ENCODE data around the gene FHIT. TPM values are rescaled to one million over a fixed set of nuclear protein-coding genes. Genes with fewer than 3 reads are reported as not detected.

FHIT gene
- total and polyA plus RNA-seq, 7 donors = 2.4 to 10.2 (median 6.1) TPM

- Histone ChIP-seq H3K27ac (no peak overlapping the region), H3K27me3 (no peaks in the 10 kb centered on the region), H3K4me3 (no peak overlapping the region), H3K4me1 (no peaks in the 10 kb centered on the region), H3K36me3 (no peaks in the 10 kb centered on the region), H3K9me3 (no peaks in the 10 kb centered on the region)
- intact Hi-C loops (cut with DNase I) = no loop called here
- DNase-seq = no peak
- 73 to 88% methylated on average over 2 of the region's 2 CpGs for WGBS, 2 donors
- TF ChIP-seq, protein P1, sequence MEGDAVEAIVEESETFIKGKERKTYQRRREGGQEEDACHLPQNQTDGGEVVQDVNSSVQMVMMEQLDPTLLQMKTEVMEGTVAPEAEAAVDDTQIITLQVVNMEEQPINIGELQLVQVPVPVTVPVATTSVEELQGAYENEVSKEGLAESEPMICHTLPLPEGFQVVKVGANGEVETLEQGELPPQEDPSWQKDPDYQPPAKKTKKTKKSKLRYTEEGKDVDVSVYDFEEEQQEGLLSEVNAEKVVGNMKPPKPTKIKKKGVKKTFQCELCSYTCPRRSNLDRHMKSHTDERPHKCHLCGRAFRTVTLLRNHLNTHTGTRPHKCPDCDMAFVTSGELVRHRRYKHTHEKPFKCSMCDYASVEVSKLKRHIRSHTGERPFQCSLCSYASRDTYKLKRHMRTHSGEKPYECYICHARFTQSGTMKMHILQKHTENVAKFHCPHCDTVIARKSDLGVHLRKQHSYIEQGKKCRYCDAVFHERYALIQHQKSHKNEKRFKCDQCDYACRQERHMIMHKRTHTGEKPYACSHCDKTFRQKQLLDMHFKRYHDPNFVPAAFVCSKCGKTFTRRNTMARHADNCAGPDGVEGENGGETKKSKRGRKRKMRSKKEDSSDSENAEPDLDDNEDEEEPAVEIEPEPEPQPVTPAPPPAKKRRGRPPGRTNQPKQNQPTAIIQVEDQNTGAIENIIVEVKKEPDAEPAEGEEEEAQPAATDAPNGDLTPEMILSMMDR (IDR thresholded peaks at IDR 0.05) = no peak
- TF ChIP-seq POLR2AphosphoS5 (IDR thresholded peaks at IDR 0.05) (no peak), POLR2A (IDR thresholded peaks at IDR 0.05) (no peak), EP300 (IDR thresholded peaks at IDR 0.05) (no peak)
Observed at GRCh38 chr3:59876533-59877062, 1374.7 kb downstream of the FHIT start.

GRCh38 chr3:59873576-59874230 is 1377.5 kb downstream of the FHIT start:
- no peaks in the 10 kb centered on the region for H3K4me1 ChIP-seq
- 67 to 74% methylated on average over 8 of the region's 8 CpGs for WGBS, 2 donors
- H3K4me3 ChIP-seq = no peak overlapping the region
- intact Hi-C loops (cut with DNase I) = no loop called here
- no peaks in the 10 kb centered on the region for H3K36me3 ChIP-seq
- H3K27me3 ChIP-seq = no peaks in the 10 kb centered on the region
- no peak for TF ChIP-seq POLR2AphosphoS5 (IDR thresholded peaks at IDR 0.05)
- TF ChIP-seq, protein P1 (IDR thresholded peaks at IDR 0.05) = no peak
- TF ChIP-seq POLR2A (IDR thresholded peaks at IDR 0.05) = no peak
- no peak for TF ChIP-seq EP300 (IDR thresholded peaks at IDR 0.05)
- no peak for DNase-seq
- no peak overlapping the region for H3K27ac ChIP-seq
- no peaks in the 10 kb centered on the region for H3K9me3 ChIP-seq

- no peaks in the 10 kb centered on the region for H3K4me1 ChIP-seq
- intact Hi-C loops (cut with DNase I) = no loop called here
- TF ChIP-seq POLR2AphosphoS5 (IDR thresholded peaks at IDR 0.05) = no peak
- no peak for TF ChIP-seq POLR2A (IDR thresholded peaks at IDR 0.05)
- TF ChIP-seq EP300 (IDR thresholded peaks at IDR 0.05) = no peak
- TF ChIP-seq, protein P1 (IDR thresholded peaks at IDR 0.05) = no peak
- 79 to 90% methylated on average over 3 of the region's 3 CpGs for WGBS, 2 donors
- no peaks in the 10 kb centered on the region for H3K36me3 ChIP-seq
- no peaks in the 10 kb centered on the region for H3K9me3 ChIP-seq
- H3K4me3 ChIP-seq = no peak overlapping the region
- H3K27me3 ChIP-seq = no peaks in the 10 kb centered on the region
- DNase-seq = no peak
- H3K27ac ChIP-seq = no peak overlapping the region
Observed at GRCh38 chr3:59872128-59872527, 1379.1 kb downstream of the FHIT start.

DNA sequence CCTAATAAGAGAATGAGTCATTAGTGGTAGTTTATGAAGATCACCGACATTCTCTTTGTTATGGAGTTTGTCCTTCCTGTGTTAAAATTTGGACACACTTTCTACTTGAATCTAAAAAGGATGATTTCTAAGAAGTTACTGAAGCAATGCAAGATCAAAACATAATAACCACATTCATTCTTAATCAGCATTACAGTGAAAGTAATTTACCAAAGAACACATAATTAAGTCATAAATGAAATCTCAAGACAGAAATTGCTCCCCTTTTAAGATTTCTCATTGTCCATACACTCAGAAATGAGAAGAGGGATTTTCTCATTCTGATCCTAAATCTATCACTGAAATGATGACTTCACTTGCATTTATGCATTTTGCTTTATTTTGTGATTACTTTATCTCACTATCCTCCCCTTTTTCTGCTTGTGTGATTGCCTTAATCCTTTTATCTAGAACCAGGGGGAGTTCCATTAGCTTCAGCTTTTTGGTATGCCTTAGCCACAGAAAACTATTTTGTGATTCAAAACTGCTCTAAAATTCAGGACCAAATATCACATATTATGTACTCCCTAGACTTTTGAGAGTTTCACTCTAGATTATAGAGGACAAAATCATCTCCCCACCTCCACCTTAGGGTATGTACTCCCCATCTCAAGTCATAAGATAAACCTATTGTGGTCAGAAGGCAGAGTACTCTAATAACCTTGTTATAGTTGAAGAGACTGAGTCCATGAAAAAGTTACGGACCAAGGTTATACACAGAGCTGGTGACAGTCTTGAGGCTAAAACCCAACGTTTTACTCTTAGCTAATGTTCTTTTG is 1383.9 kb downstream of the FHIT start:
- 76% methylated on average over 3 of the region's 3 CpGs for WGBS, 2 donors
- H3K36me3 ChIP-seq = no peaks in the 10 kb centered on the region
- no peaks in the 10 kb centered on the region for H3K9me3 ChIP-seq
- no peak overlapping the region for H3K4me3 ChIP-seq
- intact Hi-C loops (cut with DNase I) = no loop called here
- no peaks in the 10 kb centered on the region for H3K4me1 ChIP-seq
- TF ChIP-seq EP300 (IDR thresholded peaks at IDR 0.05) (no peak), POLR2AphosphoS5 (IDR thresholded peaks at IDR 0.05) (no peak), POLR2A (IDR thresholded peaks at IDR 0.05) (no peak)
- TF ChIP-seq, protein P1 (IDR thresholded peaks at IDR 0.05) = no peak
- no peak overlapping the region for H3K27ac ChIP-seq
- no peak for DNase-seq
- no peaks in the 10 kb centered on the region for H3K27me3 ChIP-seq
